Measurements from ENCODE around the gene MPP2. TPM values are rescaled to one million over a fixed set of nuclear protein-coding genes. Genes with fewer than 3 reads are reported as not detected.
"Not testable (repeated sequence)": the region's sequence is repeated elsewhere in the genome, so short reads cannot be mapped to it uniquely, and the experiment has no call there.

MPP2 gene
- total RNA-seq, 4 donors from 2014 or later = 0.42 to 10.7 (median 3.7) TPM

GRCh38 chr17:43935204-43935925 is 28.0 kb upstream of the MPP2 start:
- DNase-seq (ENCODE audit: low spot score in 2 of 2) = no peak
- TF ChIP-seq, protein P1, sequence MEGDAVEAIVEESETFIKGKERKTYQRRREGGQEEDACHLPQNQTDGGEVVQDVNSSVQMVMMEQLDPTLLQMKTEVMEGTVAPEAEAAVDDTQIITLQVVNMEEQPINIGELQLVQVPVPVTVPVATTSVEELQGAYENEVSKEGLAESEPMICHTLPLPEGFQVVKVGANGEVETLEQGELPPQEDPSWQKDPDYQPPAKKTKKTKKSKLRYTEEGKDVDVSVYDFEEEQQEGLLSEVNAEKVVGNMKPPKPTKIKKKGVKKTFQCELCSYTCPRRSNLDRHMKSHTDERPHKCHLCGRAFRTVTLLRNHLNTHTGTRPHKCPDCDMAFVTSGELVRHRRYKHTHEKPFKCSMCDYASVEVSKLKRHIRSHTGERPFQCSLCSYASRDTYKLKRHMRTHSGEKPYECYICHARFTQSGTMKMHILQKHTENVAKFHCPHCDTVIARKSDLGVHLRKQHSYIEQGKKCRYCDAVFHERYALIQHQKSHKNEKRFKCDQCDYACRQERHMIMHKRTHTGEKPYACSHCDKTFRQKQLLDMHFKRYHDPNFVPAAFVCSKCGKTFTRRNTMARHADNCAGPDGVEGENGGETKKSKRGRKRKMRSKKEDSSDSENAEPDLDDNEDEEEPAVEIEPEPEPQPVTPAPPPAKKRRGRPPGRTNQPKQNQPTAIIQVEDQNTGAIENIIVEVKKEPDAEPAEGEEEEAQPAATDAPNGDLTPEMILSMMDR (IDR thresholded peaks at IDR 0.05) = no peak
- TF ChIP-seq POLR2A (IDR thresholded peaks at IDR 0.05) = no peak
- intact Hi-C loops (cut with DNase I; ENCODE audit: low total_unique reads) = no loop called here
- H3K4me3 ChIP-seq (ENCODE audit: low read depth, poor library complexity, severe bottlenecking) = no peak overlapping the region
- WGBS, 2 donors = 78 to 87% methylated on average over 5 of the region's 5 CpGs

GRCh38 chr17:43932923-43933322 is 25.6 kb upstream of the MPP2 start:
- 91 to 96% methylated on average over 4 of the region's 4 CpGs for WGBS, 2 donors
- no peak overlapping the region for H3K4me3 ChIP-seq (ENCODE audit: low read depth, poor library complexity, severe bottlenecking)
- TF ChIP-seq, protein P1 (IDR thresholded peaks at IDR 0.05) = no peak
- no peak for TF ChIP-seq POLR2A (IDR thresholded peaks at IDR 0.05)
- no peak for DNase-seq (ENCODE audit: low spot score in 2 of 2)
- intact Hi-C loops (cut with DNase I; ENCODE audit: low total_unique reads) = no loop called here

DNA sequence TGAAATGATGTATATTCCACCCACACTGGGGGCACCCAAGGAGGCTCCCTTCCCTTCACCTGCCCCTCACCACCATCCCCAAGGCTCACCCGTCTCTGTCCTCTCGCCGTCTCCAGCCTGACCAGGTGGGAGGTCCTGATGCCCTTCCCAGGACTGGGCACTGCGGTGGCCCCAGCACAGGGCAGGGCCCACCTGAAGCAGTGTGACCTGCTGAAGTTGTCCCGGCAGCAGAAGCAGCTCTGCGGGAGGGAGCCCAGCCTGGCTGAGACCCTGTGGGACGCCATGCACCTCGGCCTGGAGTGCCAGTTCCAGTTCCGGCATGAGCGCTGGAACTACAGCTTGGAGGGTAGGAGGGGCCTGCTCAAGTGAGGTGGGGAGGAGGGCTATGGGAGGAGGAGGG is 25.0 kb upstream of the MPP2 start:
- no peak overlapping the region for H3K4me3 ChIP-seq (ENCODE audit: low read depth, poor library complexity, severe bottlenecking)
- TF ChIP-seq, protein P1 (IDR thresholded peaks at IDR 0.05) = no peak
- TF ChIP-seq POLR2A (IDR thresholded peaks at IDR 0.05) = no peak
- intact Hi-C loops (cut with DNase I; ENCODE audit: low total_unique reads) = no loop called here
- WGBS, 2 donors = 87 to 90% methylated on average over 8 to 10 of the region's 10 CpGs
- DNase-seq (ENCODE audit: low spot score in 2 of 2) = no peak

GRCh38 chr17:43931062-43931571 is 23.8 kb upstream of the MPP2 start:
- WGBS, 2 donors = 78 to 91% methylated on average over 5 of the region's 5 CpGs
- H3K4me3 ChIP-seq (ENCODE audit: low read depth, poor library complexity, severe bottlenecking) = no peak overlapping the region
- DNase-seq (ENCODE audit: low spot score in 2 of 2) = no peak
- intact Hi-C loops (cut with DNase I; ENCODE audit: low total_unique reads) = no loop called here
- no peak for TF ChIP-seq POLR2A (IDR thresholded peaks at IDR 0.05)
- TF ChIP-seq, protein P1 (IDR thresholded peaks at IDR 0.05) = no peak

- WGBS, 2 donors = 82 to 83% methylated on average over 1 of the region's 1 CpG
- DNase-seq (ENCODE audit: low spot score in 2 of 2) = no peak
- TF ChIP-seq, protein P1 (IDR thresholded peaks at IDR 0.05) = no peak
- no peak for TF ChIP-seq POLR2A (IDR thresholded peaks at IDR 0.05)
- intact Hi-C loops (cut with DNase I; ENCODE audit: low total_unique reads) = no loop called here
- H3K4me3 ChIP-seq (ENCODE audit: low read depth, poor library complexity, severe bottlenecking) = no peak overlapping the region
These were observed 21.3 kb upstream of the MPP2 start for GRCh38 chr17:43928609-43929008.

- WGBS, 2 donors = 18 to 19% methylated on average over 5 of the region's 5 CpGs
- intact Hi-C loops (cut with DNase I; ENCODE audit: low total_unique reads); DNase-seq (ENCODE audit: low spot score in 2 of 2); H3K4me3 ChIP-seq (ENCODE audit: low read depth, poor library complexity, severe bottlenecking): not testable (repeated sequence)
These were observed 20.6 kb upstream of the MPP2 start for GRCh38 chr17:43927929-43928328.
